K562 (cell line): ENCODE data around the gene PTPRG.

Experiments
- ARNT ChIP-seq, 2 experiments: fragments of 450-650 bp; IDR thresholded peaks; 2 replicates each; pipeline ENCODE4 v1.6.1; 2016; ENCODE audit warnings: mild to moderate bottlenecking in 1 of 2
- BRCA1 ChIP-seq, 2 experiments: fragments of 450-650 bp in 1 of 2; sonication (generic) in 1 of 2; formaldehyde crosslinking in 1 of 2; IDR thresholded peaks; 2 replicates each; pipeline versions ENCODE4 v1.5.0 to v1.6.1; 2017 to 2020; ENCODE audit warnings: mild to moderate bottlenecking in 1 of 2, missing genetic modification reagents in 1 of 2
- CTCF ChIP-seq, 3 experiments: IDR thresholded peaks in 2 of 3; conservative IDR thresholded peaks in 1 of 3; 2 replicates each; pipeline ENCODE4 v1.5.1; 2011 to 2012; ENCODE audit warnings: low read length in 3 of 3, mild to moderate bottlenecking in 3 of 3, control low read depth in 2 of 3, improper control_type of control experiment in 1 of 3, inconsistent platforms in 1 of 3, low read depth in 1 of 3, mixed read lengths in 1 of 3, moderate library complexity in 1 of 3; ENCODE audit not compliant: insufficient read depth in 2 of 3
- HDAC1 ChIP-seq, 2 experiments: fragments of 450-650 bp; IDR thresholded peaks; 2 replicates each; pipeline ENCODE4 v1.6.1; 2016 to 2017; ENCODE audit warnings: inconsistent platforms in 1 of 2, mild to moderate bottlenecking in 1 of 2, moderate library complexity in 1 of 2
- HIVEP1 ChIP-seq: fragments of 250-450 bp; sonication (Bioruptor Pico); IDR thresholded peaks from 2 replicates; pipeline ENCODE4 v1.4.0; 2020; ENCODE audit warnings: mild to moderate bottlenecking
- IRF2 ChIP-seq: sonication (generic); formaldehyde crosslinking; IDR thresholded peaks from 2 replicates; pipeline ENCODE4 v1.8.1; 2022; ENCODE audit warnings: mild to moderate bottlenecking, missing genetic modification reagents
- POLR2AphosphoS5 ChIP-seq: IDR thresholded peaks from 2 replicates; pipeline ENCODE4 v1.6.1; 2011; ENCODE audit warnings: mild to moderate bottlenecking, low read depth, low read length, moderate library complexity; ENCODE audit not compliant: control insufficient read depth, insufficient read depth
- RBFOX2 ChIP-seq: fragments of 200-400 bp; formaldehyde crosslinking; IDR thresholded peaks from 2 replicates; pipeline ENCODE4 v1.6.1; 2017; ENCODE audit warnings: low read depth, mild to moderate bottlenecking, low read length, moderate library complexity
- SIN3B ChIP-seq: fragments of 450-650 bp; IDR thresholded peaks from 2 replicates; pipeline ENCODE4 v1.6.1; 2017; ENCODE audit warnings: low read depth, mild to moderate bottlenecking, moderate library complexity
- USF1 ChIP-seq: sonication (generic); formaldehyde crosslinking; IDR thresholded peaks from 2 replicates; pipeline ENCODE4 v1.9.0; 2022; ENCODE audit warnings: mild to moderate bottlenecking, missing genetic modification reagents
- ZBTB8A ChIP-seq: fragments of 450-650 bp; IDR thresholded peaks from 2 replicates; pipeline ENCODE4 v1.6.1; 2018; ENCODE audit warnings: mild to moderate bottlenecking, moderate library complexity; ENCODE audit not compliant: partially characterized antibody
- ZKSCAN1 ChIP-seq: fragments of 150-350 bp; IDR thresholded peaks from 2 replicates; pipeline ENCODE4 v1.6.1; 2016; ENCODE audit warnings: low read depth, low read length
- TF ChIP-seq, protein P1 (sequence below): fragments of 450-650 bp; IDR thresholded peaks from 2 replicates; pipeline ENCODE4 v1.6.1; 2016; ENCODE audit warnings: antibody characterized with exemption

DNA sequence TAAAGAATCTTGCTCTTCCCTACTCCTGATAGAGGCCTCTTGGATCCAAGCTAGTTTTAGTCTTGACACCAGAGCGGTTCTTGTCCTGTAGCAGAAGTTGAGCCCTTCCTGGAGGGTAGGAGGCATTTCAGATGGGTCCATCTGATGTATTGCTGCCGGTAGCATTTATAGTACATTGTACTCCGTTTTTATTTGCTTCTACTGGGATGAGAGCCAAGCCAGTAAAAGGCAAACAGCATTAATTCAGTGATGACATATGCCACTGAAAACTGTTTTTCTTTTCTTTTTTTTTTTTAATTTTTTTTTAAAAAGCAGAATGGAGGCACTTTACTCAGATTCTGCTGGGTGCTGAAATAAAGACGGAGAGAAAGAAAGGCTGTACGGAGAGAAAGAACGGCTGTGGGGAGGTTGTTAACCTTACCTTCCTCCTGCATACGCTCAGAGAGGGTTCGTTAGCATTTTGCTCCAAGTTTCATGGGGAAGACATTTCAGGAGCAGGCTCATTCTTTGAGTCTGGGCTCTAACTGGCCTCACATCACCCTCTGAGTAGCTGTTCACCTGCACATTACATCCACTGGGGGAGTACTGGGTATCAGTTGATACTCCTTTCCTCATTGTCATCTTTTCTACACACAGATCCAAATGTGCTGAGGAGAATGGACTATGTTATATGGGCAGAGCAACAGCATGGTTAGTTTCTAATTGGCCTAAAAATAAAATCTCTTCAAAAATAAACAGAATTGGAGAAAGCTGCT lies 650.5 kb downstream of the PTPRG start:
- TF ChIP-seq POLR2AphosphoS5 = no peak
- TF ChIP-seq SIN3B = no peak
- TF ChIP-seq CTCF (IDR thresholded peaks at IDR 0.05 in 2 of 3, conservative IDR thresholded peaks at IDR 0.05 in 1 of 3; ENCODE audit: insufficient read depth in 2 of 3, low read depth in 1 of 3, low read length in 3 of 3) = no peak
- TF ChIP-seq HDAC1 (IDR thresholded peaks at IDR 0.05) = no peak
- no peak for TF ChIP-seq ARNT (IDR thresholded peaks at IDR 0.05)
- no peak for TF ChIP-seq ZKSCAN1
- TF ChIP-seq RBFOX2 = no peak
- no peak for TF ChIP-seq USF1 (CRISPR knock-in tag)
- TF ChIP-seq IRF2 (CRISPR knock-in tag) = no peak
- no peak for TF ChIP-seq HIVEP1
- TF ChIP-seq ZBTB8A = no peak
- TF ChIP-seq, protein P1, sequence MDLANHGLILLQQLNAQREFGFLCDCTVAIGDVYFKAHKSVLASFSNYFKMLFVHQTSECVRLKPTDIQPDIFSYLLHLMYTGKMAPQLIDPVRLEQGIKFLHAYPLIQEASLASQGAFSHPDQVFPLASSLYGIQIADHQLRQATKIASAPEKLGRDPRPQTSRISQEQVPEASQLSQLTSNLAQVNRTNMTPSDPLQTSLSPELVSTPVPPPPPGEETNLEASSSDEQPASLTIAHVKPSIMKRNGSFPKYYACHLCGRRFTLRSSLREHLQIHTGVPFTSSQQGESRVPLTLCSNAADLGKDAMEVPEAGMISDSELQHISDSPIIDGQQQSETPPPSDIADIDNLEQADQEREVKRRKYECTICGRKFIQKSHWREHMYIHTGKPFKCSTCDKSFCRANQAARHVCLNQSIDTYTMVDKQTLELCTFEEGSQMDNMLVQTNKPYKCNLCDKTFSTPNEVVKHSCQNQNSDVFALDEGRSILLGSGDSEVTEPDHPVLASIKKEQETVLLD = no peak
- no peak for TF ChIP-seq BRCA1 (IDR thresholded peaks at IDR 0.05)
- TF ChIP-seq BRCA1 (CRISPR knock-in tag; IDR thresholded peaks at IDR 0.05) = no peak
